ENCODE data around the gene TBC1D1.

DNA sequence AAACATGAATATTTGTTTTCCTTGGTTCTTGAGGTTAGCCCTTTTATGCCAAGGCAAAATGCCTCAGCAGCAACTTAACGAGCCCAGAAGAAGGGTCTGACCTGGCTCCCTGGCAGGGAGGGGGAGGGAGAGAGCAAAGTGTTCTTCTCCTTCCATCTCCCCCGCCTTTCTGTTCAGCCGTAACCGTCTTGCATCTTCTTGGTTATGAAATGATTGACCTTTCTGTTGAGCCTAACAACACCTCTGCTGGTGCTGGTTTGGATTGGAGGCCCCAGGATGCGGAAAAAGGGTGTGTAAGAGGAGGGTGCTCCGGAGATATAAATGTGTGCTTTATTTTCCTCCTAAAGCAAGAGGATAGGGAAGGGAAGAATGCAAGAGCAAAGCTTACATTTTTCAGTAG lies 114.0 kb downstream of the TBC1D1 start:
- TF ChIP-seq, protein P1, sequence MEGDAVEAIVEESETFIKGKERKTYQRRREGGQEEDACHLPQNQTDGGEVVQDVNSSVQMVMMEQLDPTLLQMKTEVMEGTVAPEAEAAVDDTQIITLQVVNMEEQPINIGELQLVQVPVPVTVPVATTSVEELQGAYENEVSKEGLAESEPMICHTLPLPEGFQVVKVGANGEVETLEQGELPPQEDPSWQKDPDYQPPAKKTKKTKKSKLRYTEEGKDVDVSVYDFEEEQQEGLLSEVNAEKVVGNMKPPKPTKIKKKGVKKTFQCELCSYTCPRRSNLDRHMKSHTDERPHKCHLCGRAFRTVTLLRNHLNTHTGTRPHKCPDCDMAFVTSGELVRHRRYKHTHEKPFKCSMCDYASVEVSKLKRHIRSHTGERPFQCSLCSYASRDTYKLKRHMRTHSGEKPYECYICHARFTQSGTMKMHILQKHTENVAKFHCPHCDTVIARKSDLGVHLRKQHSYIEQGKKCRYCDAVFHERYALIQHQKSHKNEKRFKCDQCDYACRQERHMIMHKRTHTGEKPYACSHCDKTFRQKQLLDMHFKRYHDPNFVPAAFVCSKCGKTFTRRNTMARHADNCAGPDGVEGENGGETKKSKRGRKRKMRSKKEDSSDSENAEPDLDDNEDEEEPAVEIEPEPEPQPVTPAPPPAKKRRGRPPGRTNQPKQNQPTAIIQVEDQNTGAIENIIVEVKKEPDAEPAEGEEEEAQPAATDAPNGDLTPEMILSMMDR (conservative IDR thresholded peaks at IDR 0.05 in 1 of 2, IDR thresholded peaks at IDR 0.05 in 1 of 2; ENCODE audit: low read depth in 1 of 2, low read length in 2 of 2), result no peak
- TF ChIP-seq EZH2 (IDR thresholded peaks at IDR 0.05; ENCODE audit: low read length, missing control alignments), result no peak
